Prostate gland (tissue), 2 donors: ENCODE data around the gene EXO5.

Experiments used
- CTCF ChIP-seq, 4 experiments: fragments of 200-600 bp in 2 of 4; fragments of 450-650 bp in 2 of 4; sonication (generic) in 2 of 4; IDR thresholded peaks; 1 replicate in 3 of 4; 2 replicates in 1 of 4; pipeline ENCODE4 v1.5.1; 2016 to 2019; ENCODE audit warnings: antibody characterized with exemption in 4 of 4, mild to moderate bottlenecking in 2 of 4, moderate library complexity in 2 of 4
- POLR2AphosphoS5 ChIP-seq: sonication (generic); formaldehyde crosslinking; IDR thresholded peaks from one replicate; pipeline ENCODE4 v1.6.1; 2017; ENCODE audit warnings: antibody characterized with exemption

- TF ChIP-seq CTCF (IDR thresholded peaks at IDR 0.05) = no peak
- no peak for TF ChIP-seq POLR2AphosphoS5
These were observed 10.9 kb downstream of the EXO5 start for GRCh38 chr1:40519517-40519916.
